K562 (cell line): ENCODE results near the gene SRC. TPM values are rescaled to one million over a fixed set of nuclear protein-coding genes. Genes with fewer than 3 reads are reported as not detected.

Experiments used
- ATAC-seq: fragments of 200-7000 bp; cut with Tn5 transposase; 3 replicates; pipeline ENCODE4 v1.9.1; 2020; ENCODE audit warnings: moderate library complexity
- BruUV-seq: library from RNA; stranded (reverse); fragments of 400-500 nt; replicated peaks from 2 replicates; lab custom pipeline; 2021; lab: Mats Ljungman, UMichigan
- CTCF ChIA-PET: fragments of 300-600 bp; formaldehyde crosslinking; extraction: SDS; loops from one replicate; lab custom pipeline; 2021; ENCODE audit warnings: low intra/inter-chr PET ratio; lab: Yijun Ruan, JAX
- POLR2A ChIA-PET: fragments of 300-600, 350-650 bp; sonication (Branson Sonifier 250); formaldehyde crosslinking; extraction: SDS; loops from one replicate; lab custom pipeline; 2021; ENCODE audit warnings: antibody characterized with exemption, inconsistent platforms; lab: Yijun Ruan, JAX
- DNase-seq, 4 experiments: peaks; one replicate each; pipeline versions ENCODE4 v3.0.0 to v3.0.0-alpha.2; 2011 to 2018; ENCODE audit warnings: low spot score in 3 of 4, mixed read lengths in 3 of 4; ENCODE audit errors: extremely low read depth in 1 of 4
- FAIRE-seq: peaks from 2 replicates; lab custom pipeline; 2011; peaks lifted over from hg19 to GRCh38; lab: Jason Lieb, UNC
- H2AFZ ChIP-seq: 2 replicates; pipeline ENCODE4 v1.6.0; 2011; ENCODE audit warnings: low read depth, low read length, control low read depth, inconsistent platforms
- H3K27ac ChIP-seq: fragments of 200-600 bp; 3 replicates; pipeline ENCODE4 v1.8.0; 2011; ENCODE audit warnings: low read depth, mild to moderate bottlenecking, control low read depth, inconsistent platforms, low read length, moderate library complexity, mixed read lengths; ENCODE audit errors: extremely low read depth
- H3K27me3 ChIP-seq, 2 experiments: fragments of 300-600 bp in 1 of 2; 2 replicates in 1 of 2; 3 replicates in 1 of 2; pipeline versions ENCODE4 v1.6.0 to v1.8.0; 2011; ENCODE audit warnings: inconsistent platforms in 2 of 2, low read length in 2 of 2, mild to moderate bottlenecking in 1 of 2, mixed read lengths in 1 of 2, moderate library complexity in 1 of 2; ENCODE audit not compliant: control insufficient read depth in 2 of 2, insufficient read depth in 2 of 2
- H3K36me3 ChIP-seq: fragments of 300-600 bp; 3 replicates; pipeline ENCODE4 v1.8.0; 2011; ENCODE audit warnings: mild to moderate bottlenecking, low read length, inconsistent platforms; ENCODE audit not compliant: control insufficient read depth, insufficient read depth
- H3K4me1 ChIP-seq, 2 experiments: fragments of 200-600 bp in 1 of 2; replicated peaks in 1 of 2; 2 replicates in 1 of 2; 3 replicates in 1 of 2; pipeline versions ENCODE4 v1.5.1 to v1.8.0; 2011; ENCODE audit warnings: inconsistent platforms in 2 of 2, low read length in 2 of 2, mild to moderate bottlenecking in 1 of 2, mixed read lengths in 1 of 2, moderate library complexity in 1 of 2; ENCODE audit not compliant: control insufficient read depth in 2 of 2, insufficient read depth in 2 of 2
- H3K4me2 ChIP-seq: 2 replicates; pipeline ENCODE4 v1.6.1; 2011; ENCODE audit warnings: low read length, control low read depth, inconsistent platforms, mixed read lengths; ENCODE audit not compliant: insufficient read depth
- H3K4me3 ChIP-seq: fragments of 200-600 bp; sonication (generic), shearing (Covaris generic); 2 replicates; pipeline ENCODE4 v1.5.1; 2016; ENCODE audit warnings: control low read depth, inconsistent platforms
- H3K79me2 ChIP-seq: fragments of 200-600 bp; 3 replicates; pipeline ENCODE4 v1.8.0; 2011; ENCODE audit warnings: low read length, inconsistent platforms; ENCODE audit not compliant: control insufficient read depth, insufficient read depth
- H3K9ac ChIP-seq, 2 experiments: 2 replicates each; pipeline versions ENCODE4 v1.6.0 to v1.6.1; 2011; ENCODE audit warnings: low read depth in 2 of 2, low read length in 2 of 2, control low read depth in 1 of 2, inconsistent platforms in 1 of 2, mild to moderate bottlenecking in 1 of 2, mixed read lengths in 1 of 2; ENCODE audit not compliant: insufficient read depth in 1 of 2
- H3K9me1 ChIP-seq: one replicate; pipeline ENCODE4 v1.6.0; 2011; ENCODE audit warnings: inconsistent platforms, mild to moderate bottlenecking, low read length, moderate library complexity; ENCODE audit not compliant: control insufficient read depth, insufficient read depth
- H3K9me3 ChIP-seq: replicated peaks from 2 replicates; pipeline ENCODE4 v1.5.1; 2011; ENCODE audit warnings: low read depth, low read length, inconsistent platforms; ENCODE audit not compliant: control insufficient read depth, insufficient read depth
- H4K20me1 ChIP-seq: replicated peaks from 2 replicates; pipeline ENCODE4 v1.6.1; 2011; ENCODE audit warnings: low read length, inconsistent platforms, mixed read lengths; ENCODE audit not compliant: control insufficient read depth, insufficient read depth
- BCOR ChIP-seq: fragments of 450-650 bp; IDR thresholded peaks from 2 replicates; pipeline ENCODE4 v1.6.1; 2016
- RBM25 ChIP-seq: fragments of 200-400 bp; formaldehyde crosslinking; IDR thresholded peaks from 2 replicates; pipeline ENCODE4 v1.6.1; 2018; ENCODE audit warnings: low read length, low read depth, moderate library complexity; ENCODE audit not compliant: severe bottlenecking
- VEZF1 ChIP-seq: fragments of 200-800 bp; sonication (Bioruptor generic); IDR thresholded peaks from 2 replicates; pipeline ENCODE4 v1.6.1; 2017; ENCODE audit warnings: missing genetic modification characterization, missing compliant biosample characterization
- ZFPM2 ChIP-seq: fragments of 250-450 bp; sonication (Bioruptor Pico); IDR thresholded peaks from 2 replicates; pipeline ENCODE4 v1.5.1; 2022; ENCODE audit warnings: mild to moderate bottlenecking
- ZNF589 ChIP-seq: fragments of 200-800 bp; sonication (Bioruptor generic); IDR thresholded peaks from 2 replicates; pipeline ENCODE4 v1.6.1; 2016; ENCODE audit warnings: low read depth, missing genetic modification characterization, missing compliant biosample characterization
- ZNF778 ChIP-seq: fragments of 450-650 bp; formaldehyde crosslinking; IDR thresholded peaks from 2 replicates; pipeline ENCODE4 v1.4.0; 2020; ENCODE audit warnings: mild to moderate bottlenecking, moderate library complexity
- WGBS: fragments of 100-300 bp; shearing (Covaris generic); methylation state at CpG from one replicate; pipeline ENCODE4 v1.1.6; 2016; ENCODE audit warnings: low coverage, mixed read lengths; ENCODE audit not compliant: insufficient coverage; ENCODE audit errors: missing lambda C conversion rate; 5-methylcytosine and 5-hydroxymethylcytosine counted together
- in situ Hi-C: fragments of 300-500 bp; cut with MboI; formaldehyde crosslinking; loops from 4 replicates; pipeline ENCODE4 v1.15.0; 2018; ENCODE audit warnings: inconsistent platforms, mixed read lengths
- intact Hi-C: fragments of 100-400 bp; cut with micrococcal nuclease; formaldehyde crosslinking; loops from 2 replicates; pipeline ENCODE4 v1.14.2; 2022
- polyA plus RNA-seq, 8 experiments: library from polyadenylated mRNA; depleted of rRNA in 4 of 8; stranded (reverse) in 5 of 8; unstranded in 3 of 8; fragments of >200 nt; fragmentation: Nextera tagmentation in 2 of 8; fragmentation: Illumina TruSeq in 1 of 8; extraction: Ambion mirVana in 2 of 8; extraction: Trizol in 1 of 8; gene quantifications; 2 replicates each; pipeline versions ENCODE4 v1.2.1 to v1.2.3, GENCODE V29; 2011 to 2014; ENCODE audit warnings: inconsistent platforms in 1 of 8, missing spikeins in 1 of 8
- total RNA-seq, 7 experiments: library from RNA; depleted of rRNA in 6 of 7; stranded (reverse); fragments of >200 nt in 6 of 7; fragmentation: Illumina TruSeq in 2 of 7; extraction: Trizol in 2 of 7; gene quantifications; 2 replicates each; pipeline versions ENCODE4 v1.2.1 to v1.2.3, GENCODE V29; 2011 to 2021; ENCODE audit warnings: low replicate concordance in 1 of 7
- TF ChIP-seq, protein P1 (sequence below), 3 experiments: fragments of 200-800 bp in 1 of 3; sonication (Bioruptor generic) in 1 of 3; sonication (generic) in 1 of 3; formaldehyde crosslinking in 1 of 3; IDR thresholded peaks; 2 replicates each; pipeline versions ENCODE4 v1.6.1 to v1.8.0; 2016 to 2022; ENCODE audit warnings: mild to moderate bottlenecking in 2 of 3, missing compliant biosample characterization in 2 of 3, missing genetic modification characterization in 2 of 3, missing genetic modification reagents in 1 of 3
- TF ChIP-seq, protein P2 (sequence below): fragments of 450-650 bp; IDR thresholded peaks from 2 replicates; pipeline ENCODE4 v1.7.0; 2016; ENCODE audit warnings: borderline replicate concordance

Gene SRC
- total and polyA plus RNA-seq, 9 of the 15 experiments (the other 6 are each of a cell fraction or from before 2014, with no cell fraction given): 0.06 to 8.5 (median 3.1) TPM

DNA sequence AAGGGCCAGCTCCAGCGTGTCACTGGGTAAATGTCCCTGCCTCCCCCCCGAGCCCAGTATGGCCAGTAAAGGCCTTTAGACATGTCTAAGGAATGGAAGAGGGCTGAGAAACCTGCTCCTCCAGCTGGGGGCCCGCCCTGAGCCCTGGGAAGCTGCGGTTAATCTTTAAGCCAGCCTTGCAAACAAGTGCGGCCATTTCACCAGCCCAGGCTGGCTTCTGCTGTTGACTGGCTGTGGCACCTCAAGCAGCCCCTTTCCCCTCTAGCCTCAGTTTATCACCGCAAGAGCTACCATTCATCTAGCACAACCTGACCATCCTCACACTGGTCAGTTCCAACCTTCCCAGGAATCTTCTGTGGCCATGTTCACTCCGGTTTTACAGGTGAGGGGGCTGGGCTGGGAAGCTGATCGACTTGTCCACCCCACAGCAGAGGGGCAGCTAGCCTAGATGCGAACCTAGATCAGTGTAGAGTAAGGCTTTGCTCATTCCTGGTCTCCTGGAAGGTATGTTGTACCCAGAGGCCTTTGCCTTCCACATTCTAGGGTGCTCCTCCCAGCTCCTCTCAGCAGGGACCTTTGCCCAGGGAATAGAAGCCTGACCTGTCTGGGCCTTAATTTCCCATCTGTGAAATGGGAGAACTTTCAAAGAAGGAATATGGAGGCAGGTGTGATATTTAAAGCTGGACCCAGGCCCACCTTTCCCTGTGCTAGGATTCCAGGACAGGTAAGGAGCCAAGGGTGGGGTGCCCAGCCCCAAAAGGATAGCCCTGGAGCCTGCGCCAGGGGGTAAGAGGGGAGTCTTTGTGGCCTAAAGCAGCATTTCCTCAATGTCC, 1.2 kb upstream of the SRC start:
- in situ Hi-C loops (no loop called here), intact Hi-C loops (no loop called here)
- Histone ChIP-seq H3K4me3 (no peak overlapping the region), H4K20me1 (no peaks in the 10 kb centered on the region), H3K9me1 (no peaks in the 10 kb centered on the region), H3K9ac (no peak overlapping the region), H3K4me1 (peaks cover 2 to 24% of the 10 kb centered on the region in 2 experiments; a peak in 3 of 5 replicates), H2AFZ (no peak overlapping the region), H3K27ac (no peak overlapping the region), H3K36me3 (no peaks in the 10 kb centered on the region), H3K4me2 (no peak overlapping the region), H3K79me2 (no peaks in the 10 kb centered on the region), H3K27me3 (no peaks in the 10 kb centered on the region), H3K9me3 (no peaks in the 10 kb centered on the region)
- ATAC-seq: no peak
- DNase-seq: no peak
- no peak for FAIRE-seq
- CTCF ChIA-PET: no interaction called here
- no TSS peak for BruUV-seq
- TF ChIP-seq RBM25: peak; percentile 38
- no peak for TF ChIP-seq ZNF778 (CRISPR knock-in tag)
- peak; percentile 35; the same call in 1 of the 2 replicates for TF ChIP-seq BCOR
- POLR2A ChIA-PET: interaction anchor here (0.7 to 1.2 kb wide), 7 partner anchors 11 to 59 kb away, joined by 3 to 5 read pairs (median 4); no protein-coding TSS in a partner anchor
- 73% methylated on average over 7 of the region's 10 CpGs for WGBS

DNA sequence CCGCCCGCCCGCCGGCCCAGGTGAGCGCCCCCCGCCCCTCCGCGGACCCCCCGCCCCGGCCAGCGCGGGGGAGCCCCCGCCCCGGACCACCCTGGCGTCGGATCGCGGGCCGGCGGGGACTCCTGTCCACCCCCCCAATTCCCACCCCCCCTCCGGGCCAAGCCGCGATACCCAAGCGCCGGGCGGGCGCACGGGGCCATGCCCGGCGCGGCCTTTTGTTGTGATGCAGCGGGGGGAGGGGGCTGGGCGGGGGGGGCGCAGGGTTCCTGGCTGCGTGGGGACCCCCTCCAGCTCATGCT, 245 bp downstream of the SRC start:
- Histone ChIP-seq H3K9me3 (no peaks in the 10 kb centered on the region), H3K9me1 (no peaks in the 10 kb centered on the region), H3K4me2 (no peak overlapping the region), H4K20me1 (no peaks in the 10 kb centered on the region), H3K36me3 (no peaks in the 10 kb centered on the region), H3K4me3 (peak overlapping the region; percentile 56), H3K79me2 (no peaks in the 10 kb centered on the region), H3K9ac (no peak overlapping the region; a peak in 1 of 4 replicates), H3K27me3 (no peaks in the 10 kb centered on the region), H3K27ac (no peak overlapping the region), H2AFZ (no peak overlapping the region), H3K4me1 (peaks cover 2 to 24% of the 10 kb centered on the region in 2 experiments; a peak in 3 of 5 replicates)
- intact Hi-C loops: no loop called here
- 57% methylated on average over 6 of the region's 35 CpGs for WGBS
- ATAC-seq (no peak), DNase-seq (no peak), FAIRE-seq (no peak)
- BruUV-seq: no TSS peak
- TF ChIP-seq ZFPM2 (CRISPR knock-in tag) (no peak), VEZF1 (CRISPR knock-in tag) (peak; percentile 58; the same call in 1 of the 2 replicates), ZNF589 (CRISPR knock-in tag) (no peak)
- TF ChIP-seq, protein P1, sequence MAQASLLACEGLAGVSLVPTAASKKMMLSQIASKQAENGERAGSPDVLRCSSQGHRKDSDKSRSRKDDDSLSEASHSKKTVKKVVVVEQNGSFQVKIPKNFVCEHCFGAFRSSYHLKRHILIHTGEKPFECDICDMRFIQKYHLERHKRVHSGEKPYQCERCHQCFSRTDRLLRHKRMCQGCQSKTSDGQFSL (CRISPR knock-in tag; IDR thresholded peaks at IDR 0.05): 0 out of 2 replicates have a peak, but pooled peaks have one; percentile 1
- TF ChIP-seq, protein P1 (tag; IDR thresholded peaks at IDR 0.05): no peak
- TF ChIP-seq, protein P2, sequence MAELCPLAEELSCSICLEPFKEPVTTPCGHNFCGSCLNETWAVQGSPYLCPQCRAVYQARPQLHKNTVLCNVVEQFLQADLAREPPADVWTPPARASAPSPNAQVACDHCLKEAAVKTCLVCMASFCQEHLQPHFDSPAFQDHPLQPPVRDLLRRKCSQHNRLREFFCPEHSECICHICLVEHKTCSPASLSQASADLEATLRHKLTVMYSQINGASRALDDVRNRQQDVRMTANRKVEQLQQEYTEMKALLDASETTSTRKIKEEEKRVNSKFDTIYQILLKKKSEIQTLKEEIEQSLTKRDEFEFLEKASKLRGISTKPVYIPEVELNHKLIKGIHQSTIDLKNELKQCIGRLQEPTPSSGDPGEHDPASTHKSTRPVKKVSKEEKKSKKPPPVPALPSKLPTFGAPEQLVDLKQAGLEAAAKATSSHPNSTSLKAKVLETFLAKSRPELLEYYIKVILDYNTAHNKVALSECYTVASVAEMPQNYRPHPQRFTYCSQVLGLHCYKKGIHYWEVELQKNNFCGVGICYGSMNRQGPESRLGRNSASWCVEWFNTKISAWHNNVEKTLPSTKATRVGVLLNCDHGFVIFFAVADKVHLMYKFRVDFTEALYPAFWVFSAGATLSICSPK: no peak
- ChIA-PET CTCF (no interaction called here), POLR2A (interaction anchor here (0.7 kb wide), 1 partner anchor 12 kb away, joined by 3 read pairs; no protein-coding TSS in a partner anchor)
- in situ Hi-C loops: no loop called here
